ENCODE results near the gene GPR39.

The GPR39 gene

DNA sequence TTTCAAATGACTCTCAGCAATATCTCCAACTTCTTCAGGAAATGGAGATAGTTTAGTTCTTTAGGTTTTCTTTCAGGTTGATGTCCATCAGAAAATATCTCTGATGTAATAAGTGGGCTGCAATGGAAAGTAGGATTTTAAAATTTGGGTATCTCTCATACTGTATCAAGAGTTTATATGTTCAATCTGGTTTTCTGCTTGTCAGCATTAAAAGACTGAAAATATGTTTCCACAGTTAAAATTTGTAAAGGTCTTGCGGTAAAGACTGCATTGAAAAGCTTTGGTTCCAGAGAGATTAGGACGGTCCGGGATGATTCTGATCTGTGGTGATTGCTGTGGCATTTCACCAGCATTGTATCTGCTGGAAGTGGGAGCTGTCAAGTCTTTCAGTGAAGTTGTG lies 170.2 kb downstream of the GPR39 start:
- no peaks in the 10 kb centered on the region for H3K79me2 ChIP-seq (ENCODE audit: insufficient read depth, low read depth)
- TF ChIP-seq, protein P1, sequence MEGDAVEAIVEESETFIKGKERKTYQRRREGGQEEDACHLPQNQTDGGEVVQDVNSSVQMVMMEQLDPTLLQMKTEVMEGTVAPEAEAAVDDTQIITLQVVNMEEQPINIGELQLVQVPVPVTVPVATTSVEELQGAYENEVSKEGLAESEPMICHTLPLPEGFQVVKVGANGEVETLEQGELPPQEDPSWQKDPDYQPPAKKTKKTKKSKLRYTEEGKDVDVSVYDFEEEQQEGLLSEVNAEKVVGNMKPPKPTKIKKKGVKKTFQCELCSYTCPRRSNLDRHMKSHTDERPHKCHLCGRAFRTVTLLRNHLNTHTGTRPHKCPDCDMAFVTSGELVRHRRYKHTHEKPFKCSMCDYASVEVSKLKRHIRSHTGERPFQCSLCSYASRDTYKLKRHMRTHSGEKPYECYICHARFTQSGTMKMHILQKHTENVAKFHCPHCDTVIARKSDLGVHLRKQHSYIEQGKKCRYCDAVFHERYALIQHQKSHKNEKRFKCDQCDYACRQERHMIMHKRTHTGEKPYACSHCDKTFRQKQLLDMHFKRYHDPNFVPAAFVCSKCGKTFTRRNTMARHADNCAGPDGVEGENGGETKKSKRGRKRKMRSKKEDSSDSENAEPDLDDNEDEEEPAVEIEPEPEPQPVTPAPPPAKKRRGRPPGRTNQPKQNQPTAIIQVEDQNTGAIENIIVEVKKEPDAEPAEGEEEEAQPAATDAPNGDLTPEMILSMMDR (conservative IDR thresholded peaks at IDR 0.05; ENCODE audit: low read depth, low read length): no peak

DNA sequence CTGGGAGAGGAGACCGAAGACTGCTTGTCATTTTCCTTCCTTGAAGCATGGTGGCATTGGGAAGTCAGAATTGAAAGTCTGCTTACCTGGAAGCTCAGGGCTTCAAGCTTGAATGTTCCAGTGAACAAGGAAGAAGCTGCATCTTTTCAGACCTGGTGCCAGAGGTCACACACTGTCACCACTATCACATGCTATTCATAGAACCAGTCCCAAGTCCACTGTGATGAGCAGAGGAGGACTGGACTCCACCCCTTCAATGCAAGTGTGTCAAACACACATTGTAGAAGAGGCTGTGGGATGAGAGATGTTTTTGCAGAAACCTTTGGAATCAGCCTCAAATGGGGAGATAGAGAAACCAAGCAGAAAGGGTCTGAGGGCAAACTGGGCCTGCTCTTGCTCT lies 172.0 kb downstream of the GPR39 start:
- Histone ChIP-seq H3K27me3 (ENCODE audit: insufficient read depth, low read depth) (no peaks in the 10 kb centered on the region), H2AFZ (ENCODE audit: low read depth) (no peak overlapping the region), H3K4me2 (no peak overlapping the region), H3K36me3 (ENCODE audit: insufficient read depth) (no peaks in the 10 kb centered on the region), H4K20me1 (ENCODE audit: insufficient read depth) (no peaks in the 10 kb centered on the region), H3K9ac (no peak overlapping the region), H3K4me3 (IDR thresholded peaks at IDR 0.05; ENCODE audit: insufficient read depth, low read depth, low read length) (no peak overlapping the region), H3K79me2 (ENCODE audit: insufficient read depth, low read depth) (no peaks in the 10 kb centered on the region), H3K4me1 (ENCODE audit: low read depth, poor library complexity, severe bottlenecking) (no peaks in the 10 kb centered on the region), H3K27ac (no peak overlapping the region)
- TF ChIP-seq, protein P1 (conservative IDR thresholded peaks at IDR 0.05; ENCODE audit: low read depth, low read length): no peak

More for the DNA sequence above, 170.2 kb downstream of the GPR39 start:
- H3K27ac ChIP-seq: no peak overlapping the region
- no peaks in the 10 kb centered on the region for H3K36me3 ChIP-seq (ENCODE audit: insufficient read depth)
- H3K9ac ChIP-seq: no peak overlapping the region
- H2AFZ ChIP-seq (ENCODE audit: low read depth): no peak overlapping the region
- H3K27me3 ChIP-seq (ENCODE audit: insufficient read depth, low read depth): no peaks in the 10 kb centered on the region
- no peaks in the 10 kb centered on the region for H4K20me1 ChIP-seq (ENCODE audit: insufficient read depth)
- H3K4me1 ChIP-seq (ENCODE audit: low read depth, poor library complexity, severe bottlenecking): no peaks in the 10 kb centered on the region
- no peak overlapping the region for H3K4me2 ChIP-seq
- no peak overlapping the region for H3K4me3 ChIP-seq (IDR thresholded peaks at IDR 0.05; ENCODE audit: insufficient read depth, low read depth, low read length)

DNA sequence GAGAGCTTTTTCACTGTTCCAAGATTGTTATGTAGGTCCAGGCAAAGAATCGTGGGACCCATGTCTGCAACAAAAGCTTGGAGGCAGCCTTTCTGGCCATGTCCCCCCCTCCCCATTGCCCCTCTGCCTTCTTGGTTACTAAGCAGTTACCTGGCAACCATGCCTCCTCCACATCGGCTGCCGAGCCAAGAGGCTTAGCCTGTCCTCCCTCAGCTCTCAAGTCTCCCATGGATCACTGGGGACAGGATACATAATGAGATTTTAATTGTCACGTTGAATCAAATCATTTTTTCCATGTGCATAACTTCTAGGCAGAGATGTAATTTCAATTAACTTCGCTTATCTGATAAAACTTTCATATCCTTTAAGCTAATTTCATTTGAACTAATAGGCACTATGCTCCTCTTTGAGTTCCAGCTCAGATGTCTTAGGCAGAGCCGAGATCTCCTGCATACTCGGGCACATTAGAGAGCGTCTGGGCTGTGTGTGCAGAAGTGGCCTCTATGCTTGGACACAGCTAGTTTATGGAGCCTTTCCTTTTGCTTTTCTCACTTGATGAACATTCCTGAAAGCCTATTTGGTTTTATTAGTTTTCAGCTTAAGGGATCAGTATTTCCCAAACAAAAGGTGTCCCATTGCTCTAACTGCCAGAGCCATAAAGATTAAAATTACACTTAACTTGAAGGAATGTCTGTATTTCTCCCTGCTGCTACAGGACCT lies 172.7 kb downstream of the GPR39 start:
- H3K27me3 ChIP-seq (ENCODE audit: insufficient read depth, low read depth): no peaks in the 10 kb centered on the region
- no peak overlapping the region for H2AFZ ChIP-seq (ENCODE audit: low read depth)
- no peaks in the 10 kb centered on the region for H3K79me2 ChIP-seq (ENCODE audit: insufficient read depth, low read depth)
- H3K36me3 ChIP-seq (ENCODE audit: insufficient read depth): no peaks in the 10 kb centered on the region
- H3K4me1 ChIP-seq (ENCODE audit: low read depth, poor library complexity, severe bottlenecking): no peaks in the 10 kb centered on the region
- H3K4me3 ChIP-seq (IDR thresholded peaks at IDR 0.05; ENCODE audit: insufficient read depth, low read depth, low read length): no peak overlapping the region
- H3K27ac ChIP-seq: no peak overlapping the region
- H3K9ac ChIP-seq: no peak overlapping the region
- no peaks in the 10 kb centered on the region for H4K20me1 ChIP-seq (ENCODE audit: insufficient read depth)
- H3K4me2 ChIP-seq: no peak overlapping the region
- TF ChIP-seq, protein P1 (conservative IDR thresholded peaks at IDR 0.05; ENCODE audit: low read depth, low read length): no peak

DNA sequence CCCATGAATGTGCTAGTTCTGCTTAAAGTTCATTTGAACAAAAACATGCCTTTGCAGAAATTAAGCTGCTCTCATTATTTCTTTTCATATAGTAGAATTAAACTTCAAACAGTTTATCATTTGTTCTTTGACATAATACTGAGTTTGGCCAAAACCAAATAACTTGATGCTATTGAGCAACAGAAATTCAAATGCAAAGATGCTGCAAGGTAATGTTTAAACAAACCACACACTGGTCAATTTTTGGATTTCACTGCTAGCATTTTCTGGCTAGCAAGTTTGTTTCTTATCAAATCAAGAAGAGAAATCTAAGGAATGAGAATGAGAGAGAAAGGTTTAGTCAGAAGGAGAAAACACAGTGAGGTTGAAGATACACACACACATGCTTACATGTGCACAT lies 173.4 kb downstream of the GPR39 start:
- Histone ChIP-seq H3K79me2 (ENCODE audit: insufficient read depth, low read depth) (no peaks in the 10 kb centered on the region), H3K4me3 (IDR thresholded peaks at IDR 0.05; ENCODE audit: insufficient read depth, low read depth, low read length) (no peak overlapping the region), H3K27me3 (ENCODE audit: insufficient read depth, low read depth) (no peaks in the 10 kb centered on the region), H3K36me3 (ENCODE audit: insufficient read depth) (no peaks in the 10 kb centered on the region), H2AFZ (ENCODE audit: low read depth) (no peak overlapping the region), H3K4me2 (no peak overlapping the region), H4K20me1 (ENCODE audit: insufficient read depth) (no peaks in the 10 kb centered on the region), H3K27ac (no peak overlapping the region), H3K9ac (no peak overlapping the region), H3K4me1 (ENCODE audit: low read depth, poor library complexity, severe bottlenecking) (no peaks in the 10 kb centered on the region)
- TF ChIP-seq, protein P1 (conservative IDR thresholded peaks at IDR 0.05; ENCODE audit: low read depth, low read length): no peak
